ENCODE results near the gene TRNT1.

Gene TRNT1

DNA sequence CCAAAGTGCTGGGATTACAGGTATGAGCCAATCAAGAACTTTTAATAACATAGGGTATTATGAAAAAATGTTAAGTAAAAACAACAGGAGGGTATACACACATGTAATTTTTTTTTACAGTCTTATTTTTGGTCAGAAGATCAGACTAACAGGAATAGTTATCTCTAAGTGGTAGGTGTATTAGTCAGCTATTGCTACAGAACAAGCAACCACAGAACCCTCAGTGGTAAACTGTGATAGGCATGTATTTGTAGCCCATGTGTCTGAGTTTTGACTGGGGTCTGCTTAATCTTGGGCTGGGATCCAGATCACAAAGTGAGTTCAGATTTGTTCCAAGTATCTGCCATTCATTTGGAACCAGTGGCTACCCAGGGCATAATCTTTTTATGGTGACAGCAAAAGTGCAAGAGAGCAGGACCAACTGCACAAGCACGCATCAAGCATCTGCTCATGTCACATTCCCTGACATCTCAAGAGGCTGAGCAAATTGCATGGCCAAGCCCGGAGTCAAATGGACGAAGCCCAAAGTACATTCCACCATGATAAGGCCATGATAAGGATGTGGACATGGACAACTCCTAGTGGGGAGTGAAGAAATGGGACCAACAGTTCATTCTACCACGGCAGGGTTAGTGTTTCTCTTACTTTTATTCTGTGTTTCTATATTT lies 13.6 kb upstream of the TRNT1 start:
- DNase-seq: no peak

DNA sequence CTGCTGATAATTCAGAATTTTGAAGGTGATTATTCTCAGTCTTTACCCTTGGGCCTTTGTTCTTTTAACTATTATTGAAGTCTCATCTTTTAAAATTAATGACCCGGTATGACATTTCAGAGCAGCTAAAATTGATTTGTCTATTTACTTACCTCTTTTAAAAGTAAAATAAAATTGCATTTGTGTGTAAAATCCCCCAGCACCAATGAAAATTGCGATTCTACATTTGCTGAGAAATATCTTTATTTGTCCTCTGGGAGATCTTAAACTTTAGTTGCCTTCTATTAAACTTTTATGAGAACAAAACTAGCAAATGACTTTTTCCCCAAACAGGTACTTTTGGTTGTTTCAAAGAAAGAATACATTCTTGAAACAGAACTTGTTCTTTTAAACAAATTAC lies 9.1 kb upstream of the TRNT1 start:
- no peak for DNase-seq

DNA sequence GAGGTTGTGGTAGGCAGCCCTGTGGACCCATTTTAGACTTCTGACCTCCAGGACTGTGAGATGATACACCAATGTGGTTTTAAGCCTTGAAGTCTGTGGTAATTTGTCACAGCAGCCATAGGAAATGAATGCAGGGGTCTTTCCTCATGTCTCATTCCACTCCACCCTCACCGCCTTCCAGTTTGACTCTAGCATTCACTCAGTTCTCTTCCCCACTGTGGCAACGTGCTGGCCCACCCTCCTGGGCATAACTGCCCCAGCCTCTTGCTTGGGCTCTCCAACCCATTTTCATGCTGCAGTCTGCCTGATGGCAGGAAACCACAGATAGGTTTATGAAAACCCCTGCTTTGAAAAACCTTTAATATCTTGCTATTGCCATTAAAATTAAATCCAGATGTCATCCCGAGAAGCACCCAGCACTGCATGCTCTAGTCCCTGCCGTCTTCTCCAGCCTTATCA lies 7.3 kb upstream of the TRNT1 start:
- no peak for DNase-seq

DNA sequence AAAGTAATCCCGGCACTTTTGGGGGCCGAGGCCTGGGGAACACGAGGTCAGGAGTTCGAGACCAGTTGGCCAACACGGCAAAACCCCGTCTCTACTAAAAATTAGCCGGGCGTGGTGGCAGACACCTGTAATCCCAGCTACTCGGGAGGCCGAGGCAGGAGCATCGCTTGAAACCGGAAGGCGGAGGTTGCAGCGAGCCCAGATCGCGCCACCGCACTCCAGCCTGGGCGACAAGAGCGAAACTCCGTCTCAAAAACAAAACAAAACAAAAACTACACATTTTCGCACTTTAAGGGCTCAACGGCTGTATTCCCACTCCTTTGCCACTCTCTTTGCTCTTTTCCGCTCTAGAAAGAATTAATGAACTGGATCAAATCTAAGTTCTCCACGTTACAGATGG lies 763 bp upstream of the TRNT1 start:
- no peak for DNase-seq

DNA sequence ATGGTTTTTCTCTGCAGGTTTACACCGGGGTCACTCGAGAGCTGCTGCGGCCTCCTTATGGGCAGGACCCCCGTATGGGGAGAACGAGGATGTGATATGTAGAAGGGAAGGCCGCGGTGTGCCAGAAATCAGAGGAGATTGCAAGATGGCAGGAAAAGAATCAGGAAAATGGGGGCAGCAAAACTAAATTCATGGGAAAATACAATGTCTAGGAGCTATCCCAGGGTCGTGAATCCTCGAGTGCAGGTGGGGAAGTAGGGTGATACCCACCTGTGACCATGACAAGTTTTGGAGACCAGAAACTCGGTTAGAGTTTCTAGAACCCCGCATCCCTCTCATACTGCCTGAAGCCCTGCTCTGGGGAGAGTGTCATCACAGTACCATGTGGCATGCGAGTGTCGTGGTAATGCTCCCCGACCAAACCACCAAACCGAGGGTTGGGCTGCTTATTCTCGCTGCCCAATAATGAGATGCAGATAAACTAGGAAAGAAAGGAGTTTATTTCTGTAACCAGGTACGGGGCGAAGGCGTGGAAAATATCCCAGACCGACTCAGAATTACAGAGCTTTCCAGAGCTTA lies 781 bp downstream of the TRNT1 start:
- no peak for DNase-seq

DNA sequence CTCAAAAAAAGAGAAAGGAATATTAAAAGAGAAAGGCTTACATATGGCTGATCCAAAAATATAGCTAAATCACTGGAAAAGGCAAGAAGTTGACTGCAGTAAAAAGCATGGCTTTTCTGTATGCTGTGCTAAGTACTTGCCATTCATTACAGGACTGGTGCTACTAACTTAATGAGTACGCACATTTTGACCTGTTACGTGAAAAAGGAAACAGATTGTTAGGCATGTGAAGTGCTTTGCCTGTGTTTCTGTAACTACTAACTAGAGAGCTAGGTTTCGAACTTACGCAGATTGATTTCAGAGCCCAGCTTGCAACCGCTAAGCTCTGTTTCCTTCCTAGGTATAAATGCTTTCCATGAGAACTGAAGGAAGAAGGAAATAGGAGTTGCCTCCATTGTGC lies 2.8 kb downstream of the TRNT1 start:
- no peak for DNase-seq

DNA sequence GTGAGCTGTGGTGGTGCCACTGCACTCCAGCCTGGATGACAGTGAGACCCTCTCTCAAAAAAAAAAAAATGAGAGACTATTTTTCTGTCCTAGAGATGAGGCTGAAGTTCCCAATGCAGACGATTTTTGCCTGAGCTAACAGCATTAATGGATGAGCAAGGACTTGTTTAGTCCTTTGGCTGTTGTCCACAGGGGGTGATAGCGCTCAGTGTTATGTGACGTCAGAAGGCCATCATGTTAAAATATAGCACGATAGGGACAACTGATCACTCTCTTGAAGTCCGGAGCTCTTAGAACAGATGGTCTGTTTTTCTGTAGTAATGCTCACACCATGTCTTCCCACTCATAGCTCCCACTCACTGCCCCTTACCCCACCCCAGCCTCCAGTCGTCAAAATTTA lies 6.8 kb downstream of the TRNT1 start:
- DNase-seq: no peak

DNA sequence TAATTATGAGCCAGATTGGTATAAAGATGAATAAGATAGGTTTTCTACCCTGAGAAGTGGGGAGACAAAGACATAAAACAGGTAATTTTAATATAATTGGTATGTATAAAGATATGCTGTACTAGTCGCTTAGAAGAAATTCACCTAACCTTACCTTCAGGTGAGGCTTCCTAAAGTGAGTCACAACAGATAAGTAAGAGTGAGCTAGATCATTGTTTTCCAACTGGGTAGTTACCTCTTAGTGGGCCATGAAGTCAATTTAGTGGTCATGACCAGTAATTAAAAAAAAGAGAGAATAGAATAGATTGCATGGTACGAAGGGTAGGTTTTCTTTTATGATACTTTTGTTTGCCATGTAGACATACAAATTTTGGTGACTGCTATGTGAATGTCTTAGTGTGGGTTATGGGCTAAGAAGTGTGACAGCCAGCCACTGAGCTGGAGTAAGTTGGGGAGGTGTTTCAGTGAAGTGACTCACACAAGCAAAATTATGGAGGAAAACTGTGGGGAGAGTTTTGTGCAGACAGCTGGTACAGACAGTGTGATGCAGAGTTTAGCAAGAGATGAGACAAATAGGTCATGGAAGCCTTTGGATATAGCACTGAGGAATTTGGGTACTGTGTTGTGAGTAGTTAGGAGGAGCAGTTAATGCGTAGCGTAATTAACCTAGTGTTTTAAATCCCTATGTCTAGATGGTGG lies 8.2 kb downstream of the TRNT1 start:
- no peak for DNase-seq

DNA sequence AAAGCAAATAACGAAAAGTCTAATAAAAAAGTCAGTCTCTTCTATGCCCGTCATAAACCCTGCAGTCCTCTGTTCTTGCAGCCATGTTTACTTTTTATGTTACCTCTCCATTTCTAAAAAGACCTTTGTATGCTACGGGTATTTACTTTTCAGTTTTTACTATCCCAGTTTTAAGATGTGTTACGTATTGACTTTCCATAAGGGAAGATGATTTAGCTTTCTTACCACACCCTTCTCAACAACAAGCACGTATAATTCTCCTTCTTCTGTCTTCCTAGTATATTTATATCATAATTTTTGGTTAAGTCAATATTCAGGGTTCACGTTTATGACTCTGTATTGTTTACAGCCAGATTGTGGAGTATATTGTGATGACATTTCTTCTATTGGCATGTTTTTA lies 10.8 kb downstream of the TRNT1 start:
- no peak for DNase-seq

DNA sequence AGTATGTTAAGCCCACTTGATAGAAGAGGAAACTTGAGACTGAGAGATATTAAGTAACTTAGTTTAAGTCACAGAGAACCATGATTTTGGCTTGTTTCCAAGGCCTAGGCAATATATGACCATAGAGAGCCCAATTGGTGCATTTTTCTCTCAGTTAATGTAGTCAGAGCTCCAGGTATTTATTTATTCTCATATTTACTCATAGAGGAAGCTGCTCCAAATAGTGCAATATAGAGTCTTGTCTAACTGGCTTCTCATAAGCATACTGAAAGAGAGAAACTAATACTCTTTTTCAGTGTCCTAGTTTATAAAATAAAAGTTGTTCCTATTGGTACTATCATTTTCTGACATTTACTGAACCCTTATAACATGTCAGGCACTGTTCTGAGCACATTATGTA lies 15.2 kb downstream of the TRNT1 start:
- DNase-seq: no peak

DNA sequence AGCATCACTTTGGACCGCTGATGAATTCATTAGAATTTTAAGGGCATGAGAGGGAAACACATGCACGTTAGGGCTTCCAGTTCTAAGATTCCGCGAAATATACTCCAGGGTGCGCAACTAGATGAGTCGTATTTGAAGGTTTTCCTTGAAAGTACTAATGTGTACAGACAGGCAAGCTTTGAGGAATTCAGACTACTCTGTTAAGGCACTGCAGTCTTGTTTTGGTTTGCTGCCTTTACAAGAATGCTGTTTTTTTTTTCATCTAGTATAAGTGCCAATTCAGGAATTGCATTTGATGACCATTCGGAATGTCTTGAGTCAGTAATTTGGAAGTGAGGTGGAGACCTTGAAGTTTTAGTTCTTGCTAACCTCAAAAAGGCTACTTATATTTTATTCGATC lies 19.1 kb downstream of the TRNT1 start:
- DNase-seq: no peak

DNA sequence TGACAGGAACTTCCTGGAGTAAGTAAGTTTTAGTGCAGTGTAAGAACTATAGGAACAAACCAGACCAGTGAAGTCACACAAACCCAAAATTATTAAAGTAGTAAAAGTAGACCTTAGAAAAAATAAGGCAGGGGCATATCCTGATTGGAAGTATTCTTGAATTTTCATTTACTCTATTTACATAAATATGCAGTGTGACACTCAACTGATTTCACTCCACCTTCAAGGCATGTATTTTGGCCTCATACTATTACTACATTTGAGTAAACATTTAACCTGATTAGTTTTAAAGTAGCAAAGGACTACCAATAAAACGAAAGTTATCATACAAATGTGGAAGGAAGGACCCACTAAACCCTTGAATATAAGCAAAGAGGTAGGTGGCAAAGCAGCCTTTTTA lies 22.8 kb downstream of the TRNT1 start:
- DNase-seq: no peak

DNA sequence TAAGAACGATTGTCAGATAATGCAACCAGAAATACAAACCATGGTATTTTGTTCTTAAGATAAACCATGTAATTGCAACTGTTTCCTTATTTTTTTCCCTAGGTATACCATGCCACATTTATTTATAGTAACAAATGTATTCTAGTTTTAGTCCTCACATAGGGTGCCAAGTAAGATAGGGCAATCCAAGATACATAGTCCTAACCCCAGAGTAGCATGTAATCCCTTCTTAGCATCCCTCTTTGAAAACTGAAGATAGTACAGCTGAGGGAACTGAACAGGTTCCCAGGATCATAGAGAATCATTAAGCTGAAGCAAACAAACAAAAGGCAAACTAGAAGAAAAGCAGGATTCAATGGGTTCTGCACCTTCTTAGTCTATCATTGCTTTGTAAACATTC lies 24.8 kb downstream of the TRNT1 start:
- no peak for DNase-seq

DNA sequence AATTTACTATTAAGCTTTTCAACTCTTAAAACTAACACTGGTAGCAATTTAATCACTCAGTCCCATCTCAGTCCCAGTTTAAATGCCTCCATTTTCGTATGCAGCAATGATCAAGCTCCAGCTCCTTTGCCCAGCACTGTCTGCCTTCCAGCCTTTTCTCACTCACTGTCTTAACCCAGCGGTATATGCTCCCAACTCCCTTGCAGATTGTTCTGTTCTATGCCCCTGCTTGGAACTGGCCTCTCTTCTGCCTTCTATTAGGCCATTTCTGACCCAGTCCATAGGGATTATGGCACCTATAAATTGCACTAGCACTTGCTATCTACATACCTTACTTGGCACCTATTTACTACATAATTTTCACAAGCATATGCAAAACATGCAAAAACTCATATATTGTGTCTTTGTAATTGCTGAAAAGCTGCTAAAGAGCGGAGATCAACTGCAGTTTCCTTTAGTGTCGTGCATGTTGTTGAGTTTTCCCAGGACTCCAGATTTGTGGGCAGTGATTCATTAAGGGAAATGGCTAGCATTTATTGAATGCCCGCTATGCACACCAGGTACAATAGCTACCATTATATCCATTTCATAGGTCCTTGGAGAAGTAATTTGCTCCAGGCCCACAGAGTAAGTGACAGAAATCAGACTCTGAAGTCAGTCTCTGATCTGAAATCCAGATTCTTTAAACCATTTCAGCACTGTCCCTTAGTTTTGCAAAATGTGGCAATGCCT lies 28.3 kb downstream of the TRNT1 start:
- DNase-seq: no peak

DNA sequence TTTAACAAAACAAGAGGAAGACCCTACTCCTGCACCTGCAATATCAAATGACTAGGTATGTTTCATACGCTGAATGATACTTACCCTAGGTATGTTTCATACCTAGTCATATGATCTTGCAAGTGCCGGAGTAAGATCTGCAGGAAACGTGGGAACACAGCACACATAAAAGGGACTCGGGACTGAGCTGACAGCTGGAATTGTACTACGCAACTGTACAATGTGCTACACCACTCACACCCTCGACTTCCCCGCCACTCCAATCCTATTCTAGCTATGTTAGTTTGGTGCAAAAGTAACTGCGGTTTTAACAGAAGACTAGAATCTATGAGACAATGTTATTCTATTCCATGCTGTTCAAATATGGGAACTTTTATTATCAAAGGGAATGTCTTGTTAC lies 30.7 kb downstream of the TRNT1 start:
- DNase-seq: no peak

DNA sequence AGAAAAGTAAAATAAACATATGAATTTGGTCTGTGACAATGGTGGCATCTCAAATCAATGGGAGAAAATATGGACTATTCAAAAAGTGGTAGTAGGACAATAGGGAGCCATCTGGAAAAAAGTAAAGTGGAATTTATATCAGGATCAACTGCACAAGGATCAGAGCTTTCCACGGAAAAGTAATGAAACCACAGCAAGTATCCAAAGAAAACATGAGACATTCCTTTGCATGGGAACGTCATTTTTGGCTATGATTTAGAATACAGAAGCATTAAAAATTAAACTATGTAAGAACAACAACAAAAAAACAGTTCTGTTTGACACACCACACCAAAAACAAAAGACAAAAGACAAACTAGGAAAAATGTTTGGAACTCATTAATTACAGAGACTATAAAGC lies 34.1 kb downstream of the TRNT1 start:
- no peak for DNase-seq

DNA sequence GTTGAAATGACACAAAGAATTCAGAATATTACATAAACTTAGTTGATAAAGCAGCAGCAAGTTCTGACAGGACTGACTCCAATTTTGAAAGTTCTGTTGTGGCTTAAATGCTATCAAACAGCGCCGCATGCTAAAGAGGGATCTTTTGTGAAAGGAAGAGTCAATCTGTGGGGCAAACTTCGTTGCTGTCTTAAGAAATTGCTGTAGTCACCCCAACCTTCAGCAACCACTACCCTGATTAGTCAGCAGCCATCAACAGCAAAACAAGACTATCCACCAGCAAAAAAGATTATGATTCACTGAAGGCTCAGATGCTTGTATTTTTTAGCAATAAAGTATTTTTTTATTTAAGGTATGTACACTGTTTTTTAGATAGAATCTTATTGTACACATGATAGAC lies 38.5 kb downstream of the TRNT1 start:
- DNase-seq: no peak

DNA sequence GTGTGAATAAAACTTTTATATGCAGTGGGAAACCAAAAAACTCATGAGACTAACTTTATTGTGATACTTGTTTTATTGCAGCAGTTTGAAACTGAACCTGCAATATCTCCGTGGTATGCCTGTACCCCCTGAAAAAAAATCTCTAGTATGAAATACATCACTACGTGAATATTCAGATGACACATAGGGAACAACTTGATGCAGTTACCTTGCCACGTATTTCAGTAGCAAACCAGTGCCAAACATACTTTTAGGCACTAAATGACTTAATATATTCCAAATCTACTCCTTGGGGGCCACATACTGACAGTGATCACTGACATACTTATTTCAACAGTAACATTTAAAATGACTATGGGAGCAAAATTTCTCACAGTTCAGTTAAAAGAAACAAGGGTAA lies 38.9 kb downstream of the TRNT1 start:
- DNase-seq: no peak

DNA sequence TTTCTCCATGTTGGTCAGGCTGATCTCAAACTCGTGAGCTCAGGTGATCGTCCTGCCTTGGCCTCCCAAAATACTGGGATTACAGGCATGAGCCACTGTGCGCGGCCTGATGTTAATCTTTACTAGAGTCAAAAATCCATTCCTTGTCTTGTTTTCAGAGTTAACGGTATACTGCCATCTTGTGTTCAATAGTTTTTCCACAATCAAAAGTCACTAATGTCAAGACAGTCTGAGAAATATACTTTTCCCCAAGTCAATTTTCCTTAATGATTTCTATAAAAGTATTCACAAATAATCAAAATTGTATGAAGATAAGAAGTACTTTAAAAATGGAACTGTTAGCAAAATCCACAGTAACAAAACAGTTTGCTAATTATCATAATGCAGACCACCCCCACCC lies 44.3 kb downstream of the TRNT1 start:
- DNase-seq: no peak

DNA sequence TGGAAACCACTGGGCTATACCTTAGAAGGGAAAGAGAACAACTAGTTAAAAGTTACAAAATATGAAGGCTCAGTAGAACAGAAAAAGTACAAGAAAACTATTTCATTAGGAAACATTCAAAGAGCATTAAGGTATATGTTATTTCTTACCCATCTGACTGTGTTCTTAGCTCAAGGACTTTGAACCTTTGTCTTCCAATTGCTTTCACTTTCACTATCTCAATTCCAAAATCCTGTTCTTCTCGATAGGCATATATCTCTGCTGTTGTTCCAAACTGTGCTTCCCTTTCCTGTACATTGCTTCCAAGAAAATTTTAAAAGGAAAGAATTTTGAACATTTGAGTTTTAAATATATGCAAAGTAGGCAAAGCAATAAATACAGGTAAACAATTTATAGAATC lies 45.9 kb downstream of the TRNT1 start:
- DNase-seq: no peak

DNA sequence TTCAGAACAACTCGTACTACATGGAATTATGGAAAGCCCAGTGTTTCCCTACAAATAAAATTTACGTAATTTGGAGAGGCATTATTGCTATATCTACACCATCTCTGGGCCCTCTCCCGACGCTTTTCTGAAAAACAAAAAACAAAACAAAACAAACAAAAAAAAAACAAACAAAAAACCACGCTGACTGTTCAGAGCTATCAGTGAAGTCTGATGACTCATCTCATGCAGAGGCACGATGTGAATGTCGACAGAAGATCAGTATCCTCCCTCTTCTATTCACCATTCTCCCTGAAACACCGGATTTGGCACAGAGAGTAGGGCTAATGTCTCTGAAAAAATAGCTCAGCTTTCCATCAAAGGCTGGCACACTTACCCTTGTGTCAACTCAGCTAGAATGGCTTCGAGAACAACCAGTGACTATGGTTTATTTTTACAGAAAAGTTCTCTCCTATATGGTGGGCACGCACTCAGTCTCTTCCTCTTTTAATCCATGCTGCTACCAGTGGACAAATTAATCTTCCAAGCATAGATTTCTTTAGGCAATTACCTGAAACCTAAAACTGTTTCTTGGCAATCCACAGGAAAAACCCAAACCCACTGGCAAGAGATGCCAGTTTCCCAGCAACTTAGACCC lies 51.2 kb downstream of the TRNT1 start:
- no peak for DNase-seq

DNA sequence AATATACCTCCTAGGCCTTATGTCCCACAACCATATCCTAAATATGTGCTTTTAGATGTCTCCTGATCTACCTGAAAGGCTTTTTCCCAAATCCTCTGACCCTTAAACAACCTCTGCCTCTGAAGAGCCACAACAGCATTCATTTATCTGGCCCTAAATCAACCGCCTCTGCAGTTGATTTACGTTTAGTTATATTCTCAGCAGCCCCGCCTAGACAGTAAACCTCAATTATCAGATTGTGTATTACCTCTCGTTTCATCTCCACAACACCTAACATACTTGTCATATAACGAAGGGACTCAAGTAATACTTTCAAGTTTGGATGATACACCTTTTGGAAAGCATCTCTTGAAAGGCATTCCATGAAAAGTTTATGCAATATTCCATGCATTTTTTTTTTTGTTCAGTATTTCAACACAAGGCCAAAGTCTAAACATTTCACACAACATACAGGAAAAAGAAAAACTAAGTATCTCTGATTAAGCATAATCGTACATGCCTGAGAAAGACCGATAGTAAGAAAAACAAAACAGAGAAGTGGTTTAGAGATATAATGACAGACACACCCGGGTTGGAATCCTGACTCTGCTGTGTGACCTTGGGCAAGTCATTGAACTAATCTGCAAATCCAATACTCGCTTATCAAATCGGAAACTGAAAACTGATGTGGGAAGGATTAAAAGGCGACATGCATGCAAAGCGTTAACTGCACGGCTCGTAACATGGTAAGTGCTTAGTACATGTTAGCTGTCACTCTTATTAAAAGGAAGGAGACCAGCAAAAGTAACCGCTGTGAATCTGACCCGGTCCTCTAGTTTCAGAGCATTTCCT lies 52.0 kb downstream of the TRNT1 start:
- no peak for DNase-seq
